ENCODE measurements around the gene ZNF232.
A peak's percentile ranks its signal among the peaks of the same experiment; 100 is the strongest.

The ZNF232 gene

GRCh38 chr17:5092218-5093010 is 19.3 kb downstream of the ZNF232 start:
- no peak overlapping the region for H2BK15ac ChIP-seq (ENCODE audit: low read depth, poor library complexity, severe bottlenecking)
- H3K14ac ChIP-seq (ENCODE audit: low read length in 2 of 2), result no peak overlapping the region
- H4K91ac ChIP-seq (ENCODE audit: low read length), result no peak overlapping the region
- peaks cover 4 to 46% of the 10 kb centered on the region in 2 experiments for H3K36me3 ChIP-seq (ENCODE audit: control insufficient read depth in 1 of 2, insufficient read depth in 2 of 2, low read depth in 1 of 2, low read length in 2 of 2)
- 87% methylated on average over 2 of the region's 6 CpGs for WGBS
- H3K9me3 ChIP-seq (ENCODE audit: control insufficient read depth, low read length), result peaks cover 99% of the 10 kb centered on the region
- H4K8ac ChIP-seq (ENCODE audit: low read length), result no peak overlapping the region
- no peak overlapping the region for H2BK12ac ChIP-seq (ENCODE audit: low read length in 2 of 2)
- H3K18ac ChIP-seq (ENCODE audit: low read depth in 1 of 2, low read length in 2 of 2), result no peak overlapping the region
- peak overlapping the region in 1 of 2 experiments; percentile 47 for H3K4me3 ChIP-seq (ENCODE audit: insufficient read depth in 1 of 2, low read depth in 1 of 2, low read length in 2 of 2)
- no peak overlapping the region for H3K4ac ChIP-seq (ENCODE audit: low read depth in 1 of 2, low read length in 2 of 2)
- peaks cover 5 to 14% of the 10 kb centered on the region in 2 experiments for H3K27me3 ChIP-seq (ENCODE audit: control insufficient read depth in 1 of 2, insufficient read depth in 1 of 2, low read length in 2 of 2)
- H2BK5ac ChIP-seq (ENCODE audit: low read depth, low read length, poor library complexity, severe bottlenecking), result no peak overlapping the region
- no peak overlapping the region for H3K23ac ChIP-seq (ENCODE audit: low read length in 2 of 2)
- no peak overlapping the region for H2BK120ac ChIP-seq (ENCODE audit: low read depth, low read length)
- H3K9ac ChIP-seq (ENCODE audit: low read length), result no peak overlapping the region
- H2AFZ ChIP-seq (ENCODE audit: low read depth, low read length), result no peak overlapping the region
- no peak overlapping the region for H3K4me2 ChIP-seq (ENCODE audit: low read length, poor library complexity, severe bottlenecking)
- H3K4me1 ChIP-seq (ENCODE audit: control insufficient read depth, insufficient read depth, low read depth, low read length), result no peaks in the 10 kb centered on the region
- no peak overlapping the region for H3K27ac ChIP-seq (ENCODE audit: low read length, poor library complexity, severe bottlenecking)
- no peak overlapping the region for H2AK5ac ChIP-seq (ENCODE audit: low read length, severe bottlenecking)
- no peaks in the 10 kb centered on the region for H3K79me1 ChIP-seq (replicated peaks; ENCODE audit: low read length, poor library complexity, severe bottlenecking)
- DNase-seq, result no peak

GRCh38 chr17:5080591-5080990 is 31.1 kb downstream of the ZNF232 start:
- Histone ChIP-seq H4K8ac (ENCODE audit: low read length) (no peak overlapping the region), H3K14ac (ENCODE audit: low read length in 2 of 2) (no peak overlapping the region), H3K4me2 (ENCODE audit: low read length, poor library complexity, severe bottlenecking) (no peak overlapping the region), H4K91ac (ENCODE audit: low read length) (no peak overlapping the region), H3K9me3 (ENCODE audit: control insufficient read depth, low read length) (peaks cover 26% of the 10 kb centered on the region), H2BK12ac (ENCODE audit: low read length in 2 of 2) (no peak overlapping the region), H2AK5ac (ENCODE audit: low read length, severe bottlenecking) (no peak overlapping the region), H3K79me1 (replicated peaks; ENCODE audit: low read length, poor library complexity, severe bottlenecking) (no peaks in the 10 kb centered on the region), H3K27ac (ENCODE audit: low read length, poor library complexity, severe bottlenecking) (no peak overlapping the region), H3K27me3 (ENCODE audit: control insufficient read depth in 1 of 2, insufficient read depth in 1 of 2, low read length in 2 of 2) (peaks cover 0 to 2% of the 10 kb centered on the region in 2 experiments), H3K4me3 (ENCODE audit: insufficient read depth in 1 of 2, low read depth in 1 of 2, low read length in 2 of 2) (no peak overlapping the region), H3K4ac (ENCODE audit: low read depth in 1 of 2, low read length in 2 of 2) (no peak overlapping the region), H2BK120ac (ENCODE audit: low read depth, low read length) (no peak overlapping the region), H3K9ac (ENCODE audit: low read length) (no peak overlapping the region), H3K4me1 (ENCODE audit: control insufficient read depth, insufficient read depth, low read depth, low read length) (peaks cover 3% of the 10 kb centered on the region), H3K36me3 (ENCODE audit: control insufficient read depth in 1 of 2, insufficient read depth in 2 of 2, low read depth in 1 of 2, low read length in 2 of 2) (peaks cover 4 to 13% of the 10 kb centered on the region in 2 experiments), H3K18ac (ENCODE audit: low read depth in 1 of 2, low read length in 2 of 2) (no peak overlapping the region), H2BK5ac (ENCODE audit: low read depth, low read length, poor library complexity, severe bottlenecking) (no peak overlapping the region), H2BK15ac (ENCODE audit: low read depth, poor library complexity, severe bottlenecking) (no peak overlapping the region), H2AFZ (ENCODE audit: low read depth, low read length) (no peak overlapping the region), H3K23ac (ENCODE audit: low read length in 2 of 2) (no peak overlapping the region)
- WGBS, result 73% methylated on average over 3 of the region's 3 CpGs
- no peak for DNase-seq

- H3K27ac ChIP-seq (ENCODE audit: low read length, poor library complexity, severe bottlenecking), result no peak within 1 kb of the TSS
- no peak within 1 kb of the TSS for H3K4me2 ChIP-seq (ENCODE audit: low read length, poor library complexity, severe bottlenecking)
- H3K14ac ChIP-seq (ENCODE audit: low read length in 2 of 2), result no peak within 1 kb of the TSS
- DNase-seq, result no peak
- peak within 1 kb of the TSS; percentile 21 for H2AFZ ChIP-seq (ENCODE audit: low read depth, low read length)
- no peak within 1 kb of the TSS for H2BK15ac ChIP-seq (ENCODE audit: low read depth, poor library complexity, severe bottlenecking)
- H3K27me3 ChIP-seq (ENCODE audit: control insufficient read depth in 1 of 2, insufficient read depth in 1 of 2, low read length in 2 of 2), result peaks cover 0 to 12% of the 10 kb centered on the region in 2 experiments
- no peak within 1 kb of the TSS for H2AK5ac ChIP-seq (ENCODE audit: low read length, severe bottlenecking)
- H3K4me3 ChIP-seq (ENCODE audit: insufficient read depth in 1 of 2, low read depth in 1 of 2, low read length in 2 of 2), result peak within 1 kb of the TSS; percentile 16 to 93
- no peak within 1 kb of the TSS for H3K23ac ChIP-seq (ENCODE audit: low read length in 2 of 2)
- H3K9ac ChIP-seq (ENCODE audit: low read length), result peak within 1 kb of the TSS; percentile 91
- H2BK5ac ChIP-seq (ENCODE audit: low read depth, low read length, poor library complexity, severe bottlenecking), result no peak within 1 kb of the TSS
- H3K9me3 ChIP-seq (ENCODE audit: control insufficient read depth, low read length), result peaks cover 13% of the 10 kb centered on the region
- no peak within 1 kb of the TSS for H3K18ac ChIP-seq (ENCODE audit: low read depth in 1 of 2, low read length in 2 of 2)
- peaks cover 3% of the 10 kb centered on the region for H3K4me1 ChIP-seq (ENCODE audit: control insufficient read depth, insufficient read depth, low read depth, low read length)
- 55% methylated on average over 75 of the region's 75 CpGs for WGBS
- H3K36me3 ChIP-seq (ENCODE audit: control insufficient read depth in 1 of 2, insufficient read depth in 2 of 2, low read depth in 1 of 2, low read length in 2 of 2), result peaks cover 4 to 13% of the 10 kb centered on the region in 2 experiments
- H2BK120ac ChIP-seq (ENCODE audit: low read depth, low read length), result no peak within 1 kb of the TSS
- no peak within 1 kb of the TSS for H3K4ac ChIP-seq (ENCODE audit: low read depth in 1 of 2, low read length in 2 of 2)
- H4K8ac ChIP-seq (ENCODE audit: low read length), result no peak within 1 kb of the TSS
- H4K91ac ChIP-seq (ENCODE audit: low read length), result no peak within 1 kb of the TSS
- no peaks in the 10 kb centered on the region for H3K79me1 ChIP-seq (replicated peaks; ENCODE audit: low read length, poor library complexity, severe bottlenecking)
- H2BK12ac ChIP-seq (ENCODE audit: low read length in 2 of 2), result no peak within 1 kb of the TSS
Measured at GRCh38 chr17:5078106-5079028, 33.3 kb downstream of the ZNF232 start, which contains the start of gene ZFP3. TSS of gene ZFP3 (plus strand) at chr17:5078467. CDS start at chr17:5091505, 13,038 bp downstream.

GRCh38 chr17:5077781-5078105 is 33.9 kb downstream of the ZNF232 start:
- H2AFZ ChIP-seq (ENCODE audit: low read depth, low read length), result peak overlapping the region; percentile 21
- WGBS, result 82% methylated on average over 14 of the region's 14 CpGs

More at GRCh38 chr17:5077781-5078105, 33.9 kb downstream of the ZNF232 start:
- no peak for DNase-seq
- Histone ChIP-seq H3K14ac (ENCODE audit: low read length in 2 of 2) (no peak overlapping the region), H2BK120ac (ENCODE audit: low read depth, low read length) (no peak overlapping the region), H4K91ac (ENCODE audit: low read length) (no peak overlapping the region), H3K4me1 (ENCODE audit: control insufficient read depth, insufficient read depth, low read depth, low read length) (peaks cover 3% of the 10 kb centered on the region), H4K8ac (ENCODE audit: low read length) (no peak overlapping the region), H3K27me3 (ENCODE audit: control insufficient read depth in 1 of 2, insufficient read depth in 1 of 2, low read length in 2 of 2) (peaks cover 0 to 12% of the 10 kb centered on the region in 2 experiments), H3K27ac (ENCODE audit: low read length, poor library complexity, severe bottlenecking) (no peak overlapping the region), H3K18ac (ENCODE audit: low read depth in 1 of 2, low read length in 2 of 2) (no peak overlapping the region), H3K36me3 (ENCODE audit: control insufficient read depth in 1 of 2, insufficient read depth in 2 of 2, low read depth in 1 of 2, low read length in 2 of 2) (peaks cover 4 to 9% of the 10 kb centered on the region in 2 experiments), H3K23ac (ENCODE audit: low read length in 2 of 2) (no peak overlapping the region), H2BK5ac (ENCODE audit: low read depth, low read length, poor library complexity, severe bottlenecking) (no peak overlapping the region), H3K4me2 (ENCODE audit: low read length, poor library complexity, severe bottlenecking) (no peak overlapping the region), H2AK5ac (ENCODE audit: low read length, severe bottlenecking) (no peak overlapping the region), H2BK15ac (ENCODE audit: low read depth, poor library complexity, severe bottlenecking) (no peak overlapping the region), H2BK12ac (ENCODE audit: low read length in 2 of 2) (no peak overlapping the region), H3K4ac (ENCODE audit: low read depth in 1 of 2, low read length in 2 of 2) (no peak overlapping the region), H3K9ac (ENCODE audit: low read length) (peak overlapping the region; percentile 91), H3K79me1 (replicated peaks; ENCODE audit: low read length, poor library complexity, severe bottlenecking) (no peaks in the 10 kb centered on the region), H3K9me3 (ENCODE audit: control insufficient read depth, low read length) (peaks cover 6% of the 10 kb centered on the region), H3K4me3 (ENCODE audit: insufficient read depth in 1 of 2, low read depth in 1 of 2, low read length in 2 of 2) (peak overlapping the region in 1 of 2 experiments; percentile 93)

All from mesenchymal stem cell (in vitro differentiated cells and primary cell).